Glomerular visceral epithelial cell (primary cell): ENCODE results near the gene ST6GALNAC4.
"Not testable (repeated sequence)": the region's sequence is repeated elsewhere in the genome, so short reads cannot be mapped to it uniquely, and the experiment has no call there.

Experiments used
- DNase-seq: peaks from one replicate; pipeline ENCODE4 v3.0.0-alpha.2; 2016; ENCODE audit errors: extremely low spot score

The ST6GALNAC4 gene

DNA sequence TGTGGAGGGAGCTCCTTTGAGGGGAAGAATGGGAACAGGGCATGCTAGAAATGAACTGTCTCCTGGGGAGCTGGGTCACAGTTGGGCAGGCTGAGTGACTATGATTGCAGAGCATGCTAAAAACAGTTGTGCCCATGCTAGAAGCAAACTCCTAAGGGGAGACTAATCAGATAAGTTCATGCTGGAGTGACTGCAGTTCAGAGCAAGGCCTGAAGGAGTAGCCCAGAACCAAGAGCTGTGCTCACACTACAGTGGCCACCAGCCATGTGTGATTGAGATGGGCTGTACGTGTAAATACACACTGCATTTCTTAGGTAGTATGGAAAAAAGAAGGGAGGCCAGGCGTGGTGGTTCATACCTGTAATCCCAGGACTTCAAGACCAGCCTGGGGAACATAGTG, 29.0 kb downstream of the ST6GALNAC4 start:
- no peak for DNase-seq

DNA sequence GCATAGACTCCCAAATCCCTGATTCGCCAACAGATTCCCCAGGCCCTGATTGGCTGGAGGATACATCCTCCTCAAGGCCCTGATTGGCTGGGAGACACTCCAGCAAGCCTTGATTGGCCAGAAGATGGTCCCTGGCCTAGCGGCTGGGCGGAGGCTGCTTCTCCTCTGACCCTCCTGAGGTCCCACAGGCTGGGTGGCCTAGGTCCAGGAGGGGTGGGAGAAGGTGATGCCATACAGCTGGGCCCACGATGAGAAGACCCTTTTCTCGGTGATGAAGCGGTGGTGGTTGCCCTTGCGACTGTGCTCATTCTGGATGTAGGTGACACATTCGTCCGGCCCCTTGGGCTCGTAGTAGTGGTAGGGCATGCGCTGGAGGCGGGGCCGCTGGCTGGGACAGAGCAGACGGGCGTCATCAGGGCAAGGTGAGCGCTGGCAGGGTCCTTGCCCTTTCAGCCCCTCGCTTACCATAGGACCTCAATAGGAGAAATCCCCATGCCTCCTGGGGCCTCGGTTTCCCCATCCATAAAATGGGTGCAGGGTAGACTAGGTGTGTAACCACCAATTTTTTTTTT, 30.4 kb downstream of the ST6GALNAC4 start:
- DNase-seq = no peak

DNA sequence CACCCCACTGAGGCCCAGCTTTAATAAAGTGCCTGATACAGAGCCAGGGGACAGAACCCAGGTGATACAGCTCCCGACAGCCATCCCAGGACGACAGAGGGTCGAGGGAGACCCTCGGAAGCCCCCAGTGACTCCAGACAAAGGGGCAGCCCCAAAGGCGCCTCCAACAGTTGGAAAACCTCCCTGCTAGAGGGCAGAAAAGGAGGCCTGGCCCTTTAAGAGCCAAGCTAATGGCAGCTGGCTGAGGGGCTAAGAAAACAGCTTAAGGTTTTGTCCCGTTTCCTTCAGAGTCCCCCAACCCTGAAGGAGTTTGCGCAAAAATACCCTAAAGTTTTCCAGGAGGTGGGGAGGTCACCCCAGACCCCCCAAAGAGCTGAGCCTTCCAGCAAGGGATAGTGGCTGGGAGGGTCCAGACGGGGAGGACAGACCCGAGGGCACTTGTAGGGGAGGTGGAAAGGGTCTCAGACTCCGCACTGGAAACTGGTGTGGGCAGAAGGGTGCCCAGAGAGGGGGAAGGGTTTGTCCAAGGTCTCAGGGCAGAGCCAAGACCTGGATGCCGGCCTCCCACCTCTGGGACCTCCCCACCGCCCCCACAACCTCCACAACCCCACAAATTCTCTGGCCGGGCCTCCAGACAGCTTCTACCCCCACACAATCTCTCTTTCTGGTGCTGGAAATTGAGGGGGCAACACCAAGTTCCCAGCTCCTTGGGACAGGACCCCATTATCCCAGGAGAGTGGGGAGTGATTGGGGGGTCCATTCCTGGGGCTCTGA, 31.1 kb downstream of the ST6GALNAC4 start:
- DNase-seq = no peak

DNA sequence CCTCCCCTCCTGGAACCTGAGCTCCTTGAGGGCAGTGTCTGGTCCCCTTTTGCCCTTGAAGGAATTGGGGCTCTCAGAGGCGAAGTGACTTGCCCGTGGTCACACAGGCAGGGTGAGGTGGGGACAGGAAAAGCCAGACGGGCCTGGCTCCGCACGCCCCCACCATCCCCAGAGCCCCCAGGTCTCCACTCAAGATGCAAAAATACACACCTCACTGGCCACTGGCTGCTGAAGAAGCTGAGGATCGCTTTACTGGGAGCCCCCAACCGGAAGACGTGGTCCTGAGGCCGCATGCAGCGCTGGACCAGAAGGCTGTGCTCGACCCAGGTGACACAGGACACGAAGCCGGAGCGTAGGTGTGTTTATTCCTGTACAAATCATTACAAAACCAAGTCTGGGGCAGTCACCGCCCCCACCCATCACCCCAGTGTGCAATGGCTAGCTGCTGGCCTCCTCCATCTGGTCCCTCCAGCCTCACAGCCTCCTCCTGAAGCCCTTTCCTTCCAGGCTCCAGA, 31.8 kb downstream of the ST6GALNAC4 start:
- no peak for DNase-seq

DNA sequence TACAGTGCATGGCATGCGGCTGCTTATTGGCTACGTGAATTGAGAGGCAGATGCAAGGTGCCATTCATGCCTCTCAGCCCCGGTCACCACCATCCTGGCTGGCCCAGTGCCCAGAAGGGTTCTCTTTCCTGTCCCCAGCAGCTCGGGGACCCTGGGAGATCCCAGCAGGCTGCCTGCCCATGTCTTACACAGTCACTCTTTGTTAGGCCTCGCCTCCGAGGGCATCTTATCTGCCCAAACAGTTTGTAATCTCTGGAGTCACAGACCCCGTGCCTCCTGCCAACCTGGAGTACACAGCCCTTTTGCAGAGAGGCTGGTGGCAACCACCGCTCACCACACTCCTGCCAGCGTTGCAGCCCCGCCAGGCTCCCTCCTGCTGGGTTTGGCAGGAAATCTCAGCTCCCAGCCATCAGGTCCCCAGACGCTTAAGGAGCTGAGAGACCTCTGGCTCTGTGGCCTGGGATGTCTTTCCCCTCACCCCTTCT, 32.4 kb downstream of the ST6GALNAC4 start:
- no peak for DNase-seq

DNA sequence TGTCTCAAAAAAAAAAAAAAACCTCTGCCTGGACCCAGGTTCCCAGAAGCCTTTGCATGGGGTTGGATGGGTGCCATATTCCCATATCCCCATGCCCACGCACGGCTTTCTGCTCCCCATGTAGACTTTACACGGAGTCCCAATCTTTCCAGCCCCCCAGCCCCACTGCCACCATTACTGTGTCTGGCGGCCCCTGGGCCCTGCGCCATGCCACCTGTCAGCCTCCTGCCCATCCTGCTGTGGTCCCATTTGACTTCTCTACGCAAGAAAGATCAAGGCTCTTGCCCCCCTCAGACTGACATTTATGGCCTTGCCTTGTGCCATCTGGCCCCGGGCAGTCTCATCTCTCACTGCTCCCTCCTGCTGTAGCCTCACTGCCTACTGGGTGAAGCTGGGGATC, 32.9 kb downstream of the ST6GALNAC4 start:
- DNase-seq = no peak

DNA sequence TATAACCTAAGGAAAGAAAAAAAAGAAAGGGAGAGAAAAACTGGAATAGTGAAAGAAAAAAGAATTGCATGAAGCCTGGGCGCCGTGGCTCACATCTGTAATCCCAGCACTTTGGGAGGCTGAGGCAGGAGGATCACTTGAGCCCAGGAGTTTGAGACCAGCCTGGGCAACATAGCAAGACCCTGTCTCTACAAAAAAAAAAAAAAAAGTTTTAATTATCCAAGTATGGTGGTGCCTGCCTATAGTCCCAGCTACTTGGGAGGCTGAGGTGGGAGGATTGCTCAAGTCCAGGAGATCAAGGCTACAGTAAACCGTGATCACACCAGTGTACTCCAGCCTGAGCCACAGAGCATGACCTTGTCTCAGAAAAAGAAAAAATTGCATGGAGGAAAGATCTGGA, 35.1 kb downstream of the ST6GALNAC4 start:
- not testable (repeated sequence) for DNase-seq

DNA sequence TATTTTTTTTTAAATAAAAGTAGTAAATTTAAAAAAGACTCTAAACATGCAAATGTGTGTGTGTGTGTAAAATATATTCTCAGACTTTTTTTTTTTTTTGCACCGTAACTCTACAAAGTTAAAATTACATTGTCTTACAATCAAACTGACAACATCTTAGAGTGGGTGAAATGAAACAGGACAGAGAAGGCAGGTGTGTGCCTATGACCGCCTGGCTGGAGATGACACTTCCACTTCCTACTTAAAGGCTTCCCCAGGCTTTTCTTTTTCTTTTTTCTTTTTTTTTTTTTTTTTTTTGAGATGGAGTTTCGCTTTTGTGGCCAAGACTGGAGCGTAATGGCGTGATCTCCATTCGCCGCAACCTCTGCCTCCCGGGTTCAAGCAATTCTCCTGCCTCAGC, 36.7 kb downstream of the ST6GALNAC4 start:
- no peak for DNase-seq

DNA sequence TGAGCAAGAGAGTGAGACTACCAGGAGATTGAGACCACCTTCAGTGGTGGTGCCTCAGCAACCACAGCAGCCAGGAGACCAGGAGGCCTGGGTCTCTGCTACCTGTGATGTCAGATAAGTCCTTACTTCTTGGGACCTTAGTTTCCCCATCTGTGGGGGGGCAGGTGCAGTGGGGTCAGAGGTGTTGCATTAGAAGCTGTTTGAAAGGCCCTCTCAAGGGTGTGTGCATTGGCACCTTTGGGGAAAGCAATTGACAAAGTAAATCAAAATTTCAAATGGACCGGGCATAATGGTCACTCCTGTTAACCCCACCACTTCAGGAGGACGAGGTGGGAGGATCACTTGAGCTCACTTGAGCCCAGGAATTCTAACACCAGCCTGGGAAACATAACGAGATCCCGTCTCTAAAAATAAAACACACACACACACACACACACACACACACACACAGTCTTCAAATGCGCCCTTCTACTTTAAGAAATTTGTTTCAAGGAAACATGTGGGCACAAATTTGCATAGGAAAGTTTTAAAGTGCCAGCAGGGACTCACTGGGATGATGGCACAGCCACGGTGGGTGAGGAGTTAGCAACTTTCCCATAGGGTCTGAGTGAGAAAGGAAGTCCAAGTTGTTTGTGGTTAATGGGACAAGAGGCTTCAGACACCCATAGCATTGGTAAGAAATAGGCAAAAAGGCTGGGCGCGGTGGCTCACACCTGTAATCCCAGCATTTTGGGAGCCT, 38.0 kb downstream of the ST6GALNAC4 start:
- no peak for DNase-seq

DNA sequence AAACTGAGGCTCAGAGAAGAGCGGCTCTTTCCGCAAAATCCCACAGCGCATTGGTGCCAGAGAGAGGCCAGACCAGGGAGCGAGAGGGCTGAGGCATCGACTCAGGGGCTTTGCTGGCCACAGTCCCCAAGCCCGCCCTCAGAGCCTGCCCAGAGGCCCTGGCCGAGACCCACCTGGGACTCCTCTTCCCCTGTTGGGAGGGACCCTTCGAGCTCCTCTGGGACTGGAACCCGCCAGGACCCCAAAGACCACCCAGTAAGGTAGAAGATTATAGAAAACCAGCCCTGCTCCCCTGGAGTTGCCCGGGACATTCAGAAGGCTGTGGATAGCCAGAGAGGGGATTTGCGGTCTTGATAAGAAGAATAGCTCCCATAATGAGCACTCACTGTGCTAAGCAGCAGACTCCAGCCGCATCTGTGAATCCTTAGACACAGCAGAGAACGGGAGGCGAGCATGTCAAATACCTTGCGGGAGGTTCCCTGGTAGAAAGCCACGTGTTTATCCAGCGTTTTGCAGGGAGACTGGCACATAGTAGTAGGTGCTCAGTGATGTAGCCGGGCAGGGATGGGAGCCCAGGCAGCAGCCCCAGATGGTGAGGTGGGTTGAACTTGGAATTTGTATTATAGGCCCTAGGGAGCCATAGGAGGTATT, 38.7 kb downstream of the ST6GALNAC4 start:
- DNase-seq = no peak

DNA sequence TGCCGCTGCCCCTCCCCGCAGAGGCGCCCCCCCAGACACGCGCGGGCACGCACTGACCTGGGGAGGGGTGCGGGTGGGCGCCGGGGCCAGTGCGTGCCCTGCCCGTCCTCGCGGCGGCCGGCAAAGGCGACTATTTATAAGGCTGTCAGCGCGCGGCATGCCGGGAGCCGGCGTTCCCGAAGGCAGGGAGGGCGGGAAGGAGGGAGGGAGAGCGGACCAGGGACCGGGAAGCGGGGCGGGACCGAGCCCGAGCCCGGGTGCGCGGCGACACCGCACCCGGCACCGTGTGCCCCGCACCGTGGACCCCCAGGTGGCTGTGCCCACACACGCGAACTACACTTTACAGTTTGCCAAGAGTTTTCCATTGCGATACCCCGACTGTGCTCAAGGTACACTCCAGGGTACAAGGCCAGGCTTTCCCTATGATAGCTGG, 39.3 kb downstream of the ST6GALNAC4 start, which contains the start of gene AK1:
Gene AK1 (minus strand): TSS at position 110 of the 433 bp plus-strand sequence. CDS start 3,058 bp downstream, outside the sequence.
- DNase-seq = peak; percentile 68

DNA sequence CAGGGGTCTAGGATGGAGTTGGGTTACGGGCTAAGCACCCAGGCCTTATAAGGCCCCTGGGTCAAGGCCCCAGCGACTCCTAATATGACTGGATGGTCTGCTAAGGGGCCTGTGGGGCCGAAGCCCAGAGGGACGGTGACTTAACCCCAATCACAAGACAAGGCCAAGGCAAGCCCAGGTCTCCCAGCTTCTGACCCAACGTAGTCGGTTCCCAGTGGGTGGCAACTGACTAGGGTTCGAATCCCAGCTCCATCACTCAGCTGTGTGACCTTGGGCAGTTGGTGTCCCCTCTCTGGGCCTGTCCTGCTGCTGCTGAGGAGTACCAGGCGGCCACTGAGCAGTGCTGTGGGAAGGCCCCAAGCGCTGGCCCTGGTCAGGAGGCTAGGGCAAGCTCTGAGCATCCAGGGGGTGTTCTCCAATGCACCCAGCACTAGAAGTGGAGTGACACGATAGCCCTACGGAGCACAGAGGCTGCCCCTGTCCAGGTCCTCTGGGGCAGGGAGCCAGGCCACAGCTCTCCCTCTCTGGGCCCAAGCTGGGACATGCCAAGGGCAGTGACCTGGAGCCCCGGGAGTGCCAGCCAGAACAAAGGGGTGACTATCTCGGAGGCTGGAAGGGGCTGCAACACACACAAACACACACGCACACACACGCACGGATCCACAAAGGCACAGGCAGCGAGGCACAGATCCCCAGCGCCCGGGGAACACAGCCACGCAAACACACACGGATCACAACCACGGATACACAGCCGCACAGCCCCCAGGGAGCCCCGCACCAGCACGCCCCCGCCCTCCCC, 39.9 kb downstream of the ST6GALNAC4 start:
- DNase-seq = no peak

DNA sequence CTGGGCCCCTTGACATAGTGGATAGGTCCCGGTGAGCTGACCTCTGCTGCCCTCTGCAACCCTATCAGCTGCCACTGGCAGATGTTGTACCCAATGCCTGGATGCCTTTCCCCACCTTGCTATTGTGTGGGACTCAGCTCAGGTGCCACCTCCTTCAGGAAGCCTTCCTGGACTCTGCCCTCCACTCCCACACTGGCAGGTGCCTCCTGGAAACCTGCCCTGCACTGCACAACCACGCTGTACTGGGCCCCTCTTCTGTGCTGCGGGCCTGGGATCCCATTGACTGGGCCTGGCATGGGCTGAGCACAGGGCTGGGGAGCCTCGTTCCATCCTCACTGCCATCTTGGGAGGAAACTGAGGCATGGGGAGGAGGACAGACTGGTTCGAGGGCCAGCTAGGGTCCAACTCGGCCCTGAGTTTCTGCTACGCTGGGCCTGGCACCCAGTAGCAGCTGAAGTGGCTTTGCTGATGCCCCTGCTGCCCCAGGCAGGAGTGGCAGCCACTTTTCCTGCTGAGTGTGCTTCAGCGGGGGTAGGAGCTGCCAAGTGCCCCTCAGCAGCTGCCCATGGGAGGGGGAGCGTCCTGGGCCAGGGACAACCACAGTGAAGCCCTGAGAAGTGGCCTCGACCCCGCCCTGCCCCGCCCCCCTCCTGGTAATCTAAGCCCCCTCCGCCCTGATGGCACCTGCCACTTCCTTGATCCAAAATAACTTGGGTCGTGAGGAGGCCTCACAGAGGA, 40.6 kb downstream of the ST6GALNAC4 start:
- DNase-seq = no peak

DNA sequence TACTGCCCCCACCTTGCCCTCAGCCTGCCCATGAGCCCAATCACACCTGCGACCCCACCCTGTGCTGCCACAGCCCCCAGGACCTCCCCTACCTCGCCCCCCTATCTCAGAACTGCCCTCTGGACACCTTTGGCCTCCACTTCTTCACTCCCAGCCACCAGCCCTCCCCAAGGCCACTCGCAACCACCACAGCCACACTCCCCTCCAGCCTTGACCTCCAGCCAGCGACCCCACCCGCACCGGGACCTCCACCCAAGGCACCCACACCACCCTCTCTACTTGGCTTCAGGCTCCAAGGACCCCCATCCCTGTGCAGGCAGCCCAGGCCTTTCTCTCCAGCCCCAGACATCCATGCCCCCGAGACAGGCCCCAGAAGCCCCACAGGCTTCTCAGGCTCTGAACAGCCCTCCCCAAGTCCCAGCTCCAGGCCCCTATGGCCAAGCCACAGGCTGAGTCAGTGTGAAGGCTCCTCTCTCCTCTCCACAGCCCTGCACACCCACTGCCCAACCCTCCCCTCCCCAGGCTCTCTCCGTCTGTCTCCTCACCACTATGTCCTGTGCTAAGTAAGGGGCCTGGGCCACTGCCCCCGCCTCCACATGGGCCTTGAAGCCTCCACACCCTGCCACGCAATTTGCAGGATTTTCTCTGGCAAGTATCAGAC, 41.4 kb downstream of the ST6GALNAC4 start:
- no peak for DNase-seq

DNA sequence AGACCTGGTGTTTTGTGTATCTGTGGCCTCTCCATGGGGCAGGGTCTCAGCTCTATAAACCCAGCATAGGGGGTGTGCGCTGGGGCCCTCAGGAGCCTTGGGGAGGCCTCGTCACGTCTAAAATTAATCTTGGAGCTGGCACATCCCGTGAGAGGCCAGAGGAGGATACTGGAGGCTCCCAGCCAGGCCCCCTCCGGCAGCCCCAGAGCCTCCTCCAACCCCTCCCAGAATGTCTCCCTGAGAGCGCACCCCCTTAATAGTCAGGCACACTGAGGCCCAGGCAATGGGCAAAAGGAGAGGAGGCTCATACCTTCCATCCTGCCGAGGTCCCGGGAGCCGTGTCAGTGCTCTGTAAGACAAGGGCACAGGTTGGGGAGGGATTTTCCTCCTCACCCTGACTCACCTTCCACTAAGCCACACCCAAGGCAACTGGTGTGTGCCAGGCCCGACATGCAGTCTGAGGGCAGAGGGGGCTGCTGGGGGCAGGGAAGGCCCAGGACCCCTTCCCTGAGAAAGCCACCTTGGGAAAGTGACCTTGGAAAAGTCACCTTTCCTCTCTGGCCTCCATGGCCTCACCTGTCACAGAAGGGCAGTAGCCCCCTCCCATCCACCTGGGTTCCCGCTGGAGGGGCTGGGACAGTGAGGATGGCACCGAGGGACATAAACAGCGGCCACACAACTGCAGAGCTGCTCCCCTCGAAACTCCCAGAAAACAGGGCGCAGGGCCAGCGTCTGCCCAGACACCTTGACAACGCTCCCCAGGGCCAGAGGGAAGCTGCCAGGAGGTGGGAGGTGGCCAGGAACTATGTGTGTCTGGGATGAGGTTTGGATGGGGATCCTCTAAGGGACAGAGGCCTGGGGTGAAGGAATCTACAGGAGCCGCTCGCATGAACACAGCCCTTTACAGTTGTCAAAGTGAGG, 42.3 kb downstream of the ST6GALNAC4 start:
- DNase-seq = no peak

DNA sequence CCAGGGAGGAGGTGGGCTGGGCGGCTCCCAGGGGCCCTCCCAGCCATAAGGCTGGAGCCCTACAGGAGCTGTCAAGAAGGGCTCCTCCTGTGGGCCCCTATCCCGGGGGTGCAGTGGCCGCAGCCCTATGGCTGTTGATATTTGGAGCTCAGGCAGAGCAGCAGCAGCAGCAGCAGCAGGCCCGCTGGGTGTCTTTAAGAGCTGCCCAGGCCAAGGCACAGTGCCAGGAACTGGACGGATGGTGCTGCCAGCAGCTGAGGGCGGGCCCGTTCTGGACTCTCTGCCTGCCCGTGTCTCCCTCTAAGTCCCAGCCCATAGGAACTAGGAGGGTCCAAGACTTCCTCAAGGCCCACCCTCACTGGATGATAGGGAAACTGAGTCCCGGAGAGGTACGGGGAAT, 43.0 kb downstream of the ST6GALNAC4 start:
- no peak for DNase-seq

DNA sequence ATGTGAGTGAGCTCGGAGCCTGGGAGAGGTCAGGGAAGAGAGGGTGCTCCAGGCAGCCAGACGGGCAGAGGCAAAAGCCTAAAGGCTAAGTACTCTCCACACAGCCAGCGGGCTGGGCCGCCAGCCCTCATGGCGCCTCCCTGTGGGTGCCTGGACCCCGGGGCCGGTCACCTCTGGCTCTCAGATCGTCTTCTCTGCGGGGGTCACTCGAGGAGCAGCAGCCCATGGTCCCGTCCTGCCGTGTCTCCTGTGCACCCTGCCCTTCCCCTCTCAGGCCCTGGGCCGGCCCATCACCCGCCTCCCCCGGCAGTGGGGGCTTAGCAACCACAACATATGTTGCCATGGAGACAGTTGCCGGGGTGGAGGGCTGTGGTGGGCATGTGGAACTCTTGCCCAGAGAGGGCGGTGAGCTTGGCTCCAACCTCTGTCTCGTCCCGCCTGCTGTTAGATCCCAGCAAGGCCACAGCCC, 43.6 kb downstream of the ST6GALNAC4 start:
- DNase-seq = no peak

DNA sequence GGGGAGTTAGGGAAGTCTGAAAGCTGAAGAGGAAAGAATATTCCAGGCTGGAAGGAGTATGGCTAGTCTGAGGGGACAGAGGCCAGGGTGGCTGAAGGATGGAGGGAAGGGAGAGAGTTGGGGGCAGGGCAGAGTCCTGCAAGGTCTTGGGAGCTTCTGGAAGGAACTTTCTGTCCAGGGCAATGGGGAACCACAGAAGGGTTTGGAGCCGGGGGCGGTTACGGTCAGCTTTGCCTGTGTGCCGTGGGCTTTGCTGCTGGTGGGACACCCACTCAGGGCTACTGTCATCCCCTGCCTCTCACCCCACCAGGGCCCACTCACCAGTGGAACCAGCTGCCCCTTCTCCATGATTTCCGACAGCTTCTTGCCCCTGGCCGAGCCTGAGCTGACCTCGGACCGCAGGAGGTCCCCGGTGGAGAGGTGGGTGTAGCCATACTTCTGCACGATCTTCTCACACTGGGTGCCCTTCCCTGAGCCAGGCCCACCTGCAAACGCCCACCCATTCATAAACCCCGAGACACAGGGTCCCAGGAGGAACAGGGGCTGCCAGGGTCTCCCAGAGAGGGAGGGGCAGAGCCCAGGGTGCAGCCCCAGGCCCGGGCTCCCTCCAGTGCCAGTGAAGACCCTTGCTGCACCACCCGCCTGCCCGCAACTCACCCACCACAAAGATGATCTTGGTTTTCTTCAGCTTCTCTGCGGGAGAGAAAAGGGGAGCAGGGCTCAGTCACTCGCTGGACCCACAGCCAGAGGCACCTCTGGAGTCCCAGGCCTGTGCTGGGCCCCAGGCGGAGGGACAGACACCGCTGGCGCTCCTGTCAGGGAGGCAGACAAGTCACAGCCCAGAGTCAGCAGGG, 44.2 kb downstream of the ST6GALNAC4 start:
- no peak for DNase-seq
